ENCODE results near the gene CEP85L.

Gene CEP85L

DNA sequence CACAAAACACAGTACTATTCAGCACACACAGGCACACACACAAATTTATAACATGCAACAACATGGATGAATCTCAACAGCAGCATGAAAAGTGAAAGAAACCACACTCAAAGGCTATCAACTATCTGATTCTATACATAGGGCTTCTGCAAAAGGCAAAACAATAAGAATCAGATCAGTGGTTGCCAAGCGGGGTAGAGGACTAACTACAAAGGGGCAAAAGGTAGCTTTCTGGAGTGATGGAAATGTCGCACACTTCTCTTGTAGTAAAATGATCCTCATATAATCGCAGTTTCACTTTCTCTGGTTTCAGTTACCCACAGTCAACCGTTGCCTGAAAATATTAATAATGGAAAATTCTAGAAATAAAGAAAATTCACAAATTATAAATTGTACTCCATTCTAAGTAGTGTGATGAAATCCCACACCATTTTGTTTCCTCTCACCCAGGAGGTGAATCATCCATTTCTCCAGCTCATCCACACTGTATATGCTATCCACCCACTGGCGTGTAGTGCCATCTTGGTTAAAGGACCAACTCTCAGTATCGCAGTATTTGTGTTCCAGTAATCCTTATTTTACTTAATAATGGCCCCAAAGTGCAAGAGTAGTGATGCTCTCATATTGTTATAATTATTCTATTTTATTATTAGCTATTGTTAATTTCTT lies 116.1 kb downstream of the CEP85L start:
- DNase-seq = no peak

DNA sequence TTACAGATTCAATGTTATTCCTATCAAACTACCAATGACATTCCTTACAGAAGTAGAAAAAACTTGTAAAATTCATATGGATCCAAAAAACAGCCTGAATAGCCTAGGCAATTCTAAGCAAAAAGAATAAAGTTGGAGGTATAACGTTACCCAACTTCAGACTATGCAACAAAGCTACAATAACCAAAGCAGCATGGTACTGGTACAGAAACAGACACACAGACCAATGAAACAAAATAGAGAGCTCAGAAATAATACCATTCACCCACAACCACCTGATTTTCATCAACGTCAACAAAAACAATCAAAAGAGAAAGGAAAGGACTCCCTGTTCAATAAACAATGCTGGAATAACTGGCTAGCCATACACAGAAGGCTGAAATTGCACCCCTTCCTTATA lies 120.4 kb downstream of the CEP85L start:
- DNase-seq = no peak

DNA sequence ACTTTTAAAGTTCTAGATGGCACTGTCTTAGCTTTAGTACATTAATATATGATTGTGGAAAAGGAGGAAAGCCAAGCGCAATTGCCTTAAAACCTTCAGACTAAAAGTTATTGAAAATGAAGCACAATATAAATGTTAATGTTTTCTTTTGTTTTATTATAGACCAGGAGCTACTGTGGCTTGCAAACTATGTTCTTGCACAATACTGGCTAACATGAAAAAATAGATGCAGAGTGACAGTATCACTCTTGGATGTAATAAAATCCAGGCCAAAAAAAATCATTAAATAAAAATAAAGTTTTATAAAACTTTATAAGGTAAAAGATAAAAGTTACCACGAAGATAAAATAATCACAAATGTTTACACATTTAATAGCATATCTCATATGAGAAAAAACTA lies 121.6 kb downstream of the CEP85L start:
- DNase-seq = no peak

DNA sequence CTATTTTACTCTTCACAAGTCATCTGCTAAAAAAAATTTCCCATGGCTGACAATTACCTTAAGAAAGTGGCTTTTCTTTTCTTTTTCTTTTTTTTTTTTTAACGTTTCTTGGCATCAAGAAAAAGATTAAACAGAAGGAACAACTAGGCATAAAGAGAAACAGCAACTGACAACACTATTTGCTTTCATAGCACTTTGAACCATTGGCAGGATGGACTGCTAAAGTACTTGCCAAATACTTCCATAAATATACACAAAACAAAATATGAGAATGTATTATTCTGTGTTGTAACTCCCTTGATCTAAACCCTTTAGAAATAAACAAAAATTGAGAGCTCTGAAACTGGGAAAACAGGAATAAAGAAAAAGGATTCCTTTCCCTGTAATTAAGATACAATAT lies 123.3 kb downstream of the CEP85L start:
- DNase-seq = no peak

DNA sequence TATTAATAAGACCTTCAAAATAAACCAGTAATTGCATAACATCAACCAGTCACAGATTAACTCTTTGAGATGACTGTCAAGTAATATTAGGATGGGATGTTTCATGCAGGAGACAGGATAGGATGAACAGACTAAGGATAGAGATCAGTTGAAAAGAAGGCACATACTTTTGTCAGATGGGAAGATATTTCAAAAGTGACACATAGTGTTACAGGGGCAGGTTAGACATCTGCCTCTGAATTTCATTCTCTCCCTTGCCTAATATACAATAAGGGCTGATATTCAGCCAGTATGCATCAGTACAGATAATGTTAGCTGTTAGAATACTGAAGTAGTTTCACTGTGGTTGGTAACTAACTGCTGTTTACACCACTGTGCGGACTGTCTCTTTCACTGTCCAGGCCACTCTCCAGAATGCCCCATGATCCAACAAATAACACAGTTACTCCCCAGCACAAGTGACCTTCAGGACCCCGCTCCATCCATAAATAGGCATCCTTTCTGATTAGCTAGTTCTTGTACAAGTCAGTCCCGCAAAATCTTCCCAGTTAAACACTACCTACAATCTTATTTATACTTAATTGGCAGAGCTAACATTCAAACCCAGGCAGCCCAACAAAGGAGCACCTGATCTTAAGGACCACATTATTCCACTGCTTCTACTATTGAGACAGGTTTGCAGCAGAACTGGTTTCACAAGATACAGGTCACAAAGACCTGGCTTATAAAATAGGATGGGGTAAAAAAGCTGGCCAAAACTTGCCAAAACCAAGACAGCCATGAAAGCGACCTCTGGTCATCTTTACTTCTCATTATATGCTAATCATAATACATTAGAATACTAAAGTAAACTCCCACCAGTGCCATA lies 125.2 kb downstream of the CEP85L start:
- no peak for DNase-seq

DNA sequence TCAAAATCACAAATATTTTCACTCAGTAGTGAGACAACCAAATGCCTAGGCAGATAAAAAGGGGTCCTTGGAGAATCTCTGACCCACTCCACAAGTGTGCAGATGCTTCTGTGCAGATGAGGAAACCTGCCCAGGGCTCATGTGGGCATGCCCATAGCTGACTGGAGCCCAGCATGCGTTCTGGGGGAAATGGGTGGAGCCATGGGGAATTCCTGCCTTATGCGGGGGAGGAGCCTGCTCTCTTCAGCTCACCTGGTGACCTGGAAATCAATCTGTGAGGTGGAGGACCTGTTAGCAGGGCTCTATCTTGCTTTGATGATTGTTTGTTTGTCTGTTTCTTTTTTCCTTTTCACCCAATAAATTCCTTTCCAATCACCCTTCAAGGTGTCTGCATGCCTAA lies 126.7 kb downstream of the CEP85L start:
- DNase-seq = peak; percentile 12

DNA sequence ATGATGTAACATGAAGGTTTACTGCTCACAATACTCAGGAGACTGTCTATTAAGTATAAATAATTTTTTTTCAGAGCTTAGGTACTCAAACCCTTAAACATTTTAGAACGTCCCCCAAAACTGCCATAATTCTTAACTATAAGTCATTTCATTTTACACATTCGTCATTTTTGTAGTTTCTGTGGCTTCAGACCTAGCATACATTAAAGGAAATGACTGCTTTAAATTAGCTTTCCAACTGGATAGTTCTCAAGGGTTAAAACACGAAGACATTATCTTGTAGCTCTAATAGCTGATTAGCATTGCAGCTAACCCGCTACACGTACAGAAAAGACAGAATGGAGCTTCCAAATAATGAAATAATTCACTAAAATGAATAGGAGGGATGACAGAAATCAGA lies 128.2 kb downstream of the CEP85L start:
- no peak for DNase-seq

DNA sequence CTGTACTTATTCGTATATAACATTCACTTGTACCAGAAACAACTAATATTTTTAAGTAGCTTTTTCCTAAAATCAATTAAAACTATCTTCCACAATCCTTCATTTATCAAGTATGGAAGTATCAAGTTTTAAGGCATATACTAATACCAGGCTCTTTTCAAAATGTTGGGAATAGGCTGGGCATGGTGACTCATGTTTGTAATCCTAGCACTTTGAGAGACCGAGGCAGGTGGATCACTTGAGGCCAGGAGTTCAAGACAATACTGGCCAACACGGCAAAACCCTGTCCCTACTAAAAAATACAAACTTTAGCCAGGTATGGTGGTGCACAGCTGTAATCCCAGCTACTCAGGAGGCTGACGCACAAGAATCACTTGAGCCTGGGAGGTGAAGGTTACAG lies 129.0 kb downstream of the CEP85L start:
- DNase-seq = no peak

DNA sequence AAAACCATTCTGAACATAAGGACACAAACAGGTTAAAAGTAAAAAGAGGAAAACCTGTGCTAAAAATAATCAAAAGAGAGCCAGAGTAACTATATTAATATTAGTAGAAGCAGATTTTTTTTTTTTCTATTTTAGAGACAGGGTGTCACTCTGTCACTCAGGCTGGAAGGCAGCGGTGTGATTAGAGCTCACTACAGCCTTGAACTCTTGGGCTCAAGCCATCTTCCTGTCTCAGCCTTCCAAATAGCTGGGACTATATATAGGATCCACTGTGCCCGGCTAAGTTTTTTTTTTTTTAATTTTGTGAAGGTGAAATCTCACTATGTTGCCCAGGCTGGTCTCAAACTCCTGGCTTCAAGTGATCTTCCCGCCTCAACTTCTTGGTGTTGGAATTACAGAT lies 136.7 kb downstream of the CEP85L start:
- no peak for DNase-seq

DNA sequence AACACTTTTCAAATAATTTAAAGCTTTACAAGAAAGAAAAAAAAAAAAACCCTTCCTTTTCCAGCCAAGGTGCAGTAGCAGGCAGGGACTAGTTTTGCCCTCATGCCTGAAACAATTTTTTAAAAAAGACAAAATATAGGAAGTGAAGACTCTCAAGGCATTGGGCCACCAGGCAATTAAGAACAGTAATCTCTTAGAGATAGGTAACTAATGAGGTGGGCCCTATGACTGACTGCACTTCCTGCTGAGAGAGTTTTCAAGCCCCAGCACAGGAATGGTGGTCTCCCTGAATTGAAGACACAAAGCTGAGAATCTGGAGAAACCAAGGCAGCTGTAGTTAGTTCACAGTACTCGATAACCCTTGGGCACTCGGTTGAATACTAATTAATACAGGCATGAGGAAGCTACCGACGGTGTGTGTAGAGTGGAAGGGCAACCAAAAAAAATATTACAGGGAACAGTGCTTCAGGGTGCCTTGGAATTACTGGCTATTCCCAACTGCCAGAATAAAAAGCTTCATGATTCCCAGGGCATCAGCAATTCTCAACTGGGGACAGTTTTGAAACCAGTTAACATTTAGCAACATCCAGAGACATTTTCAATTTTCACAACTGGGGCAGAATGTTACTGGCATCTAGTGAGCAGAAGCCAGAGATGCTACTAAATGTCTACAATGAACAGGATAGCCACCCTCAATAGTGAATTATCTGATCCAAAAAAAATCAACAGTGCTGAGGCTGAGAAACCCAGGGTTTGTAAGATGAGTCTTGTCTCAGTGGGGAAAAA lies 139.3 kb downstream of the CEP85L start:
- DNase-seq = no peak

DNA sequence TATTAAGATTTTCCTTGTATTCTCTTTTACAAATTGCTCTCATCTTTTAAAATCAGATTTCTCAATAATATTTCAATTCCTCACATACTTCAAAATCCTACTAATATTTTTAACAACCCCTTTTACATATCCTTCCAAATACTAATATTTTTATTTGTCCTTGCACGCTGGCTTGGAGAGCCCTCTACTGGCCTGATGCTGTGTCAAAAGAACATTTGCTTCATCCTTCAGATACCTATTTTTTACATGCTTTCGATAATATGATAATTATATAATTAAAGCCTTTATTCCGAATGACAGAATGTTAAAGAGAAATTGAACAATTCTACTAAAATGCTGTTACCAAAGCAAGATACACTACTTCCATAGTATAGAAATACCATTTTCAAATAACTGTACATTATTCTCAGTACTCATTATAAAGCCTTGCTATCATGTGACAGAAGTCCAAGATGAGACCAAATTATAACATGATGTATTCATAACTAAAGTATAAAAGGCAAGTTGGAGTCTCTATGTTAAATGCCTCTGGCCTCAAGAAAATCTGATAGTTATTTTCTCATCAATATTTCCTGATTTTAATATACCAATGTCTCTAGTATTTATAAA lies 142.3 kb downstream of the CEP85L start:
- DNase-seq = no peak

DNA sequence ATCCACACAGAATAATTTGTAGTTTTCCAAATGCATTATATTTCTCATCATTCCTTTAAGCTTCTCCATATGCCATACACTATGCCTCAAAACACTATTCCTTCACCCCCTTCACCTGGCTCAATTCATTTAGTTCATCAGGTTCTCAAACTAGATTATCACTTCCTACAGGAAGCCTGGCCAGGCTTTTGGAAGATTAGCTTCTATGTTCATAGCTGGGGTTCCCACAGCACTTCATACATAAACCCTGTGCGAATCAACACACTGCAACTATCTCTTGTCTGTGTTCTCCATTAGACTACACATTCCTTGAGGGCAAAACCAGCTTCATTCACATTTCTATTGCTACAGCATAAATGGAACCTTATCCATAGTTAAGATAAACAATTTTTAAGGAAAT lies 143.8 kb downstream of the CEP85L start:
- DNase-seq = no peak

DNA sequence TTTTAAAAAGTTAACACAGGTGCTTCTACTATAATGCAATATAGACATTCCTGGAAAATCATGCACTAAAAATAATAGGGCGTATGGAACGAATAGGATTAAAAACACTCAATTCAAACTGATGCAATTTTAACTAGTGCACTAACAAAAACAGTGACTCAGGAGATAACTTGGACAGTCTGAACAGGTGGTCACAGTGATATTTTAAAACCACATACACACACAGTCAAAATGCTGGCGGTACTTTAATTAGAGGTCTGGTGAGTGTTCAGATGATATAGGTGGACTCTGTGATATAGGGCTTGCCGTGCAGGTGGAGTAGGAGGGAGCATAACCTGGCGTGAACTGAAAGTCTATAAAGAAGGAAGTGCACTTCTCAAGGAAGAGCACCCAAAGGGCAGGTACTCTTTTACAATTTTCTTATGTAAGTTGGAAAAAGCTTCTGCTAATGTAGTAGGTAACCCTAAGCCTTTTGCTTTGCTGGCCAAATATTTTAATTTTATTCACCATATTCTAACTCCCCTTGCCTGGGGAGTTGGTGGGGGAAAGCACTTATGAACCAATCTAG lies 145.2 kb downstream of the CEP85L start:
- DNase-seq = no peak

DNA sequence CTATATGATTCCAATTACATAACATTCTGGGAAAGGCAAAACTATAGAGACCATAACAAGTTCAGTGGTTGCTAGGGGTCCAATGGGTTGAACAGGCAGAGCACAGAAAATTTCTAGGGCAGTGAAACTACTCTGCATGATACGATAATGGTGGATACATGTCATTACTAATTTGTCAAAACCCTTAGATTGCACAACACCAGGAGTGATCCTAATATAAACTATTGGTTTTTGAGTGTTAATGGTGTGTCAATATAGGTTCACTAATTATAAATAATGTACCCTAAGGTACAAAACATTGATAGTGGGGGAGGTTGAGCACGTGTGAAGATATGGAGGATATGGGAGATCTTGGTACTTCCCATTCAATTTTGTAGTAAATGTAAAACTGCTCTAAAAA lies 145.7 kb downstream of the CEP85L start:
- no peak for DNase-seq

DNA sequence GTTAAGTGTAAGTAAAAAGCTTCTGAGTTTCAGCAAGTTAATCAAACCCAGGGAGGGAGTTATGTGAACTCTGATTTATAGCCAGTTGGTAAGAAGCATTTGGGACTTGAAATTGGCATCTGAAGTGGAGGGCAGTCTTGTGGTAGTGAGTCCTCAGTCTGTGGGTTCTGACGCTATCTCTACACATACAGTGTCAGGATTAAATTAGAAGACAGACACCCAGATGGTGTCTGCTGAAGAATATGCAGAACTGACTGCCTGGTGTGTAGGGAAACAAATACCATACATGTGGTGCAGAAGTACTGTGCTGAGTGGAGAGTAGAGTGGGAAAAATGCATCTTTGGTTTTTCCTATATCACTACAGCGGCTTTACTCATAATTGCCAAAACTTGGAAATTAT lies 146.8 kb downstream of the CEP85L start:
- no peak for DNase-seq

DNA sequence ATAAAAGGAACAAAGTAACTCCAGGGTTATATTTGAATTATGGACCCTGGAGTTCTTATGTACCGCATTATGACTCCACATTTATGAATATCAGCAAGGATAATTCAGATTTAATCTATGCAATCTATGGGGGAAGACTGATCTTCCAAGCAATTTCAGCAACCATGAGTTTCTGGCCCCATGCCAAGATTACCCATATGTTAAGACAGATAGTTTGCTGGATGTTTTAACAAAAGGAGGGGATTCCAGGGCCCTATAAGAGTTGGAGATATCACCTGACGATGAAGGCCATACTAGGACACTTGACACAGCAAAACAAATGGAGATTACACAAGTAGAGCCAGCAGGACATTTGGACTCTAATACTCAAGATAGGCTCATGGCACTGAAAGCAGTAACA lies 149.2 kb downstream of the CEP85L start:
- no peak for DNase-seq

DNA sequence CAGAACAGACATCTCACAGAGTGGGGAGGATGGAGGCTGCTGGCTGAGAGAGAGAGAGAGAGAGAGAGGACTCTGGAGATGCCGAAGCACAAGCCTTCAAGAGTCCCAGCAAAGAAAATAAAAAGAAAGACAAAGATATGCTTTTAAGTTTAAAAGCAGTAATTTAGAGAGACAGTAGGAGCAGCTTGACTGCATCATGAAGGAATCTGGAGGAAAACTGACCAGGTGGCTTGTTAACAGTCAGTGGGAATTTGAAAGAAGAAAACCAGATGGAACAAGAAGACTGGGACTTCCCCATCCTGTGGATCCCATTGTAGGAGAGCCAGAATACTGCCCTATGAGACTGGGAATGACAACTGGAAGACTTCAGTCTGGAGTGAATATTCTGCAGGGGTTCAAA lies 149.6 kb downstream of the CEP85L start:
- DNase-seq = no peak

DNA sequence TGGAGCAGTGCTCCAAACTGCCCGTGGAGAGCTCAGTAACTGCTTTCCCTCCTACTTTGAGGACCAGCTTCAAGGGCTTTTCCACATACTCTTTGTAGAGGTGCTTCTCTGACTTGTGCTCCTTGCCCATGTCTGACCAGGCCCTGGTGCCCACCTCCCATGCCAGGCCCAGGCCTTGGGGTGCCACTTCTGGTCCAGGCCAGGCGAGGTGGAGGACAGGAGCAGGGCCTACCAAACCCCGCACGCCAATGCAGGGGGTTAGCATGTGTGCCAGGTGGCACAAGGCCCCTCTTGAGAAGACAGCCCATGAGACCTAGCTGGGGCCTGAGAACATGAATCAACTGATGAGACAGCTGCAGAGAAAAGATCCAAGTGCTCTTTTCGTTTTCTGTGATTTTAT lies 150.3 kb downstream of the CEP85L start:
- DNase-seq = no peak

DNA sequence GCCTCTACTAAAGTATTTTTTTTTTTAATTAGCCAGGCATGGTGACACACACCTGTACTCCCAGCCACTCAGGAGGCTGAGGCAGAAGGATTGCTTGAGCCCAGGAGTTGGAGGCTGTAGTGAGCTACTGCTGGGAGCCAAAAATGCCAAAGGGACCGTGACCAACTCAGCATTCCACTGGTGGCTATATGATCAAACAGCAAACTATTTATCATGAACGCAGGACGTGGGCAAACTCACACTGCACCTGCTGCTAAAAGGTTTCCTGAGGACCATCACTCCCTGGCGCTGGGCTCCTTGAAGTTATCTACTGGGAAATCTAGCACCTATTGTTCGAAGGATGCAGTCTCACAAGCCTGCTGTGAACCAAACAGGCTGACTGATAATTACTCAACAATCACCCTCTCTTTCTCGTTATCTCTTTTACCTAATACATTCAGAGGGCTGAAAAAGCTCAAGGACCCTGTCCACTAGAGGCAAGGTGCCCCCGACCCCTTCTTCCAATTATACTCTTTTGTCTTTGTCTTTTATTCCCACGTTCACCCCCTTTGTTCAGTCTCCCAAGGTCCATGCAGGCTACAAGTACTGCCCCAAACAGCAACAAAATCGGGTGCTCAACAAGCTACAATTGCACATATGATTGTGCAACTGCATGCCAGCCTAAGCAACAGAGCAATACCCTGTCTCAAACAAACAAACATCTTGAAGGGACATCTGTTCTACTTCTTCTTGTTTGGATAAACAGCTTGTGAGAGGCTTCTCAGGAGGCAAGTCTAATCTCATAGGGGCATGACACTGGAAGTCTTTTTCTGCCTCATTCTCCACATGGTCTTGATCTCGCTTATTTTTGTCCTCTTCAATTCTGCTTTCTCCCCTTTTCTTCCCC lies 151.0 kb downstream of the CEP85L start:
- no peak for DNase-seq

DNA sequence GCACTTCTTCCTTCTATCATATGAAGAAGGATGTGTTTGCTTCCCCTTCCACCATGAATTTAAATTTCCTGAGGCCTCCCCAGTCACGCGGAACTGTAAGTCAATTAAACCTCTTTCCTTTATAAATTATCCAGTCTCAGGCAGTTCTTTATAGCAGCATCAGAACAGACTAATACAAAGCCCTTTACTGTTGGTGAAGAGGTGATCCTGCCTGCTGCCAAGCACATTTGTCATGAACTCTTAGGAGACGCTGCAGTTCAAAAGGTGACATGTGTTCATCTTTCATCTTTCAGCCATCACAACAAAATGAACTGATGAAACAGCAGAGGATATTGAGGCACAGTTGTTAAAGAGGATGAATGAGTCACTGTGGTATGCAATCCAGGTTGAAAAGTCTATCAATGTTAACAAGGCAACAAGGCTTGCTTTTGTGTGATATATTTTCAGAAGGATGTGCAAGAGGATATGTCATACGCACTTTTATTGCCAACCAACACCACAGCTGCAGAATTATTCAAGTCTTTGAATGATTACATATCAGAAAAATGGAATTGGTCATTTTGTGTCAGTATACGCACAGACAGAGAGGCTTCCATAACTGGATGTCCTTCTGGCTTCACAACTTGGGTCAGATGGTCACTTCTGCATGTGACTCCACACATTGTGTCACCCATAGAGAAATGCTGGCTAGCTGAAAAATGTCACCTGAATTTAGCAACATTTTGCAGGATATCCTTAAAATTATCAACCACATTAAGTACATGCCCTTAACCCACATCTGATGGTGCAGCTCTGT lies 155.7 kb downstream of the CEP85L start:
- no peak for DNase-seq

DNA sequence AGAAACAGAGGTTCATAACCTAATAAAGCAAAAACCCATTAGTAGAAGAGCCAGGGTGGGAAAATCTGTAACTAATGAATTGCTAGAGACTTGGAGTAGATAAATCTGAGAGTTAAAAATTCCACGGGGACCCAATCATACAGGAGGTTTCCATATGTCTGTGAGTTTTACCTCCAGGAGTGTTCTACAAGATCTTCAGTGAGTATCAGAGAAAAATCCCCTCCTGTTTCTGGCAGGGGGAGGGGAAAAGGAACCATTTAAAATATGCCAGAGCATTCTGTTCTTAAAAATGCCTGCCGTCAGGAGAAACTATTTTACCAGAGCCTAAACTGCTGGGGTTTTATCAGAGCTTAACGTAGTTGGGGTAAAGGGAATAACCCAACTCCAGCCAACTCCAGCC lies 157.3 kb downstream of the CEP85L start:
- no peak for DNase-seq
